Measurements from ENCODE around the gene BORCS6. TPM values are rescaled to one million over a fixed set of nuclear protein-coding genes. Genes with fewer than 3 reads are reported as not detected.
A peak's percentile ranks its signal among the peaks of the same experiment; 100 is the strongest.

BORCS6 gene
- total and polyA plus RNA-seq, 2 donors (not counting 1 experiment from before 2014, with no cell fraction given) = 9.7 to 20.2 TPM

DNA sequence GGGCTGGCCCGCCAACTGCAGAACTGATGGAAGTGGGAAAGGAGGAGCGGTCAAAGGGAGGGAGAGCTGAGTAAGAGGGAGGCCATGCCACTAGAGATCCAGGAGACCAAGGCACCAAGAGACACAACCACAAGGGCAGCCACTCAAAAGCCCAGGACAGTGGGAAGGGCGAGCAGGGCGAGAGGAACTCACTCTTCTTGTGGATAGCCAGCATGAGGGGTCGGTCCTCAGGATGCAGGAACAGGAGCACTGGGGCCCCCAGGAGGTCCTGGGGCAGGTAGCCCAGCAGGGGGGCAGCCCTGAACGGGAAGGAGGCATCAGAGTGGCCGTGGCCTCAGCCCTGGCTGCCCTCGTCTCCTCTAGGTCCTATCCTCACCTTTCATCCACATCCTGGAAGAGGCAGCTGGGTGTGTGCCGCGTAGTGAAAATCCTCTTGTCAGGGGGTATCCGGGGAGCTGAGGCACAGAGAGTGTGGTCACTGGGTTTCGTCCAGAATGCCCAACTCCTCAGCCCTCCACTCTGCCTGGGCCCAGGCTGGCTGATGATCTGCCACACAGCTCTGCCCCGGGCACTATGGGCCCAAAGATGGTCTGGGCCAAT, 42.1 kb downstream of the BORCS6 start:
- Histone ChIP-seq H4K20me1 (ENCODE audit: control insufficient read depth, insufficient read depth, low read length, poor library complexity, severe bottlenecking) (peaks cover 39% of the 10 kb centered on the region), H2AFZ (ENCODE audit: insufficient read depth, low read depth, low read length, poor library complexity, severe bottlenecking) (no peak overlapping the region), H3K9ac (ENCODE audit: low read length) (no peak overlapping the region), H3K79me2 (ENCODE audit: control insufficient read depth, insufficient read depth, low read length) (peaks cover 42% of the 10 kb centered on the region), H3K4me2 (replicated peaks; ENCODE audit: low read depth, low read length, poor library complexity, severe bottlenecking) (no peak overlapping the region), H3K36me3 (replicated peaks in 1 of 2; ENCODE audit: control extremely low read depth in 1 of 2, control insufficient read depth in 1 of 2, extremely low read depth in 1 of 2, insufficient read depth in 2 of 2, low read length in 1 of 2) (peaks cover 0 to 69% of the 10 kb centered on the region in 2 experiments), H3K4me1 (ENCODE audit: control insufficient read depth in 2 of 2, insufficient read depth in 2 of 2, low read length in 2 of 2) (peaks cover 23 to 32% of the 10 kb centered on the region in 2 donors), H3K4me3 (ENCODE audit: control extremely low read depth in 1 of 5, extremely low read depth in 1 of 5, insufficient read depth in 1 of 5, low read depth in 2 of 5, low read length in 4 of 5) (no peak overlapping the region), H3K9me3 (ENCODE audit: control extremely low read depth in 1 of 3, control insufficient read depth in 2 of 3, insufficient read depth in 1 of 3, low read length in 2 of 3) (peaks cover 0 to 6% (median 0%) of the 10 kb centered on the region in 3 donors), H3K27me3 (replicated peaks in 1 of 4; ENCODE audit: control extremely low read depth in 1 of 4, control insufficient read depth in 3 of 4, insufficient read depth in 4 of 4, low read length in 3 of 4) (no peaks in the 10 kb centered on the region), H3K27ac (ENCODE audit: low read length in 2 of 2) (no peak overlapping the region)
- intact Hi-C loops (cut with micrococcal nuclease) = no loop called here
- 98% methylated on average over 11 of the region's 13 CpGs for WGBS (ENCODE audit: insufficient coverage)
- DNase-seq (peak; percentile 30), ATAC-seq (ENCODE audit: low read depth) (no peak)
- CTCF ChIA-PET = interaction anchor here (0.7 to 2.7 kb wide), 4 partner anchors 9 to 55 kb away, joined by 3 to 10 read pairs (median 5); no protein-coding TSS in a partner anchor
- POLR2A ChIA-PET = interaction anchor here (0.7 to 1.7 kb wide), 2 partner anchors 9 to 11 kb away, joined by 3 to 6 read pairs; no protein-coding TSS in a partner anchor
- H3K27ac Mint-ChIP-seq = no peak overlapping the region
- no peaks in the 10 kb centered on the region for H3K9me3 Mint-ChIP-seq (ENCODE audit: insufficient read depth)
- H3K4me3 Mint-ChIP-seq = no peak overlapping the region
- H3K4me1 Mint-ChIP-seq = peaks cover 29% of the 10 kb centered on the region
- no peaks in the 10 kb centered on the region for H3K27me3 Mint-ChIP-seq
- TF ChIP-seq EZH2 (IDR thresholded peaks at IDR 0.05; ENCODE audit: borderline replicate concordance, insufficient read depth, low read depth, low read length, poor library complexity, severe bottlenecking) = no peak
- TF ChIP-seq, protein P1, sequence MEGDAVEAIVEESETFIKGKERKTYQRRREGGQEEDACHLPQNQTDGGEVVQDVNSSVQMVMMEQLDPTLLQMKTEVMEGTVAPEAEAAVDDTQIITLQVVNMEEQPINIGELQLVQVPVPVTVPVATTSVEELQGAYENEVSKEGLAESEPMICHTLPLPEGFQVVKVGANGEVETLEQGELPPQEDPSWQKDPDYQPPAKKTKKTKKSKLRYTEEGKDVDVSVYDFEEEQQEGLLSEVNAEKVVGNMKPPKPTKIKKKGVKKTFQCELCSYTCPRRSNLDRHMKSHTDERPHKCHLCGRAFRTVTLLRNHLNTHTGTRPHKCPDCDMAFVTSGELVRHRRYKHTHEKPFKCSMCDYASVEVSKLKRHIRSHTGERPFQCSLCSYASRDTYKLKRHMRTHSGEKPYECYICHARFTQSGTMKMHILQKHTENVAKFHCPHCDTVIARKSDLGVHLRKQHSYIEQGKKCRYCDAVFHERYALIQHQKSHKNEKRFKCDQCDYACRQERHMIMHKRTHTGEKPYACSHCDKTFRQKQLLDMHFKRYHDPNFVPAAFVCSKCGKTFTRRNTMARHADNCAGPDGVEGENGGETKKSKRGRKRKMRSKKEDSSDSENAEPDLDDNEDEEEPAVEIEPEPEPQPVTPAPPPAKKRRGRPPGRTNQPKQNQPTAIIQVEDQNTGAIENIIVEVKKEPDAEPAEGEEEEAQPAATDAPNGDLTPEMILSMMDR (IDR thresholded peaks at IDR 0.05) = no peak

DNA sequence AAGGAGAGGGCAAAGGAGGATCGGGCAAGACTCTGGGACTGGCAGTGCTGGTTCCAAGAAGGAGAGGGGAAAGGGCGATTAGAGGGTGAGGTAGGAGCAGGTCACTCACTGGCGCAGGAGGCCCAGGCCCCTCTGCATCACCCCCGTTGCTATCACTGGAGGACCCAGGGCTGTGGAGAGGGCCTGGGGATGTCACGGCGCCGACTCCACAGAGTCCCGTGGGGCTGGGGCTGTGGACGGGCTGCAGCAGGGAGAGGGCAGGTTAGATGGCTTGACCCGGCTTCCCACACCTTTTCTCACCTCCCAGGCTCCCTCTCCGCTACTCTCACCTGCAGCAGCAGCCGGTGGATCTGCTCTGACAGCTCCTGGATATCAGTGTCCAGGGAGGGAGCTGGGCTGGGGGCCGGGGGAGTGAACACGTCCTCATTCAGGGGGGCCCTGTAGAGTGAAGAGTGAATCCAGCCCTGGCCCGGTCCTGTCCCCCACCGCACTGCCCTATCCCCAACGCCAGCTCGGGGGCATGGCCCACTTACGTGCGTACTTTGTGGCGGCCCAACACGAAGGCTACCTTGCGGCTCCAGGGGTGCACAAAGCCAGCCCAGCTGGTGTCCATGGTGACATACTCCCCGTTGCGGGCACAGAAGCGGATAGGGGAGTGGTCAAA, 42.7 kb downstream of the BORCS6 start:
- Histone ChIP-seq H3K36me3 (replicated peaks in 1 of 2; ENCODE audit: control extremely low read depth in 1 of 2, control insufficient read depth in 1 of 2, extremely low read depth in 1 of 2, insufficient read depth in 2 of 2, low read length in 1 of 2) (peaks cover 0 to 75% of the 10 kb centered on the region in 2 experiments), H3K4me2 (replicated peaks; ENCODE audit: low read depth, low read length, poor library complexity, severe bottlenecking) (no peak overlapping the region), H4K20me1 (ENCODE audit: control insufficient read depth, insufficient read depth, low read length, poor library complexity, severe bottlenecking) (peaks cover 33% of the 10 kb centered on the region), H3K9me3 (ENCODE audit: control extremely low read depth in 1 of 3, control insufficient read depth in 2 of 3, insufficient read depth in 1 of 3, low read length in 2 of 3) (peaks cover 0 to 5% (median 0%) of the 10 kb centered on the region in 3 donors), H3K4me1 (ENCODE audit: control insufficient read depth in 2 of 2, insufficient read depth in 2 of 2, low read length in 2 of 2) (peaks cover 17 to 26% of the 10 kb centered on the region in 2 donors), H3K79me2 (ENCODE audit: control insufficient read depth, insufficient read depth, low read length) (peaks cover 37% of the 10 kb centered on the region), H2AFZ (ENCODE audit: insufficient read depth, low read depth, low read length, poor library complexity, severe bottlenecking) (no peak overlapping the region), H3K4me3 (ENCODE audit: control extremely low read depth in 1 of 5, extremely low read depth in 1 of 5, insufficient read depth in 1 of 5, low read depth in 2 of 5, low read length in 4 of 5) (no peak overlapping the region), H3K27ac (ENCODE audit: low read length in 2 of 2) (no peak overlapping the region), H3K27me3 (replicated peaks in 1 of 4; ENCODE audit: control extremely low read depth in 1 of 4, control insufficient read depth in 3 of 4, insufficient read depth in 4 of 4, low read length in 3 of 4) (no peaks in the 10 kb centered on the region), H3K9ac (ENCODE audit: low read length) (no peak overlapping the region)
- CTCF ChIA-PET = interaction anchor here (0.9 to 2.7 kb wide), 3 partner anchors 10 to 37 kb away, joined by 3 to 10 read pairs (median 6); no protein-coding TSS in a partner anchor
- peak; percentile 35 for DNase-seq
- no peak overlapping the region for H3K27ac Mint-ChIP-seq
- POLR2A ChIA-PET = interaction anchor here (1.7 kb wide), 1 partner anchor 12 kb away, joined by 6 read pairs; no protein-coding TSS in a partner anchor
- no peaks in the 10 kb centered on the region for H3K9me3 Mint-ChIP-seq (ENCODE audit: insufficient read depth)
- ATAC-seq (ENCODE audit: low read depth) = no peak
- intact Hi-C loops (cut with micrococcal nuclease) = no loop called here
- no peaks in the 10 kb centered on the region for H3K27me3 Mint-ChIP-seq
- WGBS (ENCODE audit: insufficient coverage) = 98% methylated on average over 16 of the region's 26 CpGs
- peaks cover 23% of the 10 kb centered on the region for H3K4me1 Mint-ChIP-seq
- no peak overlapping the region for H3K4me3 Mint-ChIP-seq
- no peak for TF ChIP-seq EZH2 (IDR thresholded peaks at IDR 0.05; ENCODE audit: borderline replicate concordance, insufficient read depth, low read depth, low read length, poor library complexity, severe bottlenecking)
- TF ChIP-seq, protein P1 (IDR thresholded peaks at IDR 0.05) = no peak
